A673 (cell line): ENCODE data around the gene EEF1A2. TPM values are rescaled to one million over a fixed set of nuclear protein-coding genes. Genes with fewer than 3 reads are reported as not detected.

Experiments
- BruUV-seq: library from RNA; stranded (reverse); fragments of 400-500 nt; replicated peaks from 2 replicates; lab custom pipeline; 2021; lab: Mats Ljungman, UMichigan
- CTCF ChIA-PET: fragments of 300-600 bp; sonication (Branson Sonifier 250); formaldehyde crosslinking; loops from one replicate; lab custom pipeline; 2022; ENCODE audit warnings: antibody characterized with exemption; lab: Charles Lee
- POLR2A ChIA-PET: fragments of 300-600 bp; sonication (Branson Sonifier 250); formaldehyde crosslinking; loops from one replicate; lab custom pipeline; 2022; ENCODE audit warnings: antibody characterized with exemption; ENCODE audit not compliant: low non-redundant PET; lab: Charles Lee
- DNase-seq: peaks from one replicate; pipeline ENCODE4 v3.0.0-alpha.2; 2015; ENCODE audit warnings: low spot score
- H3K27ac ChIP-seq: fragments of 200-600 bp; sonication (generic); 2 replicates; pipeline ENCODE4 v1.5.1; 2016; ENCODE audit warnings: mixed run types, low read depth, mild to moderate bottlenecking, mixed read lengths, antibody characterized with exemption, low read length; ENCODE audit not compliant: poor library complexity, severe bottlenecking
- H3K27me3 ChIP-seq: fragments of 200-600 bp; sonication (generic); replicated peaks from 2 replicates; pipeline ENCODE4 v1.6.1; 2017; ENCODE audit warnings: mixed run types, low read depth, mild to moderate bottlenecking, mixed read lengths, antibody characterized with exemption, low read length; ENCODE audit not compliant: insufficient read depth, poor library complexity
- H3K36me3 ChIP-seq: fragments of 200-600 bp; sonication (generic); 2 replicates; pipeline ENCODE4 v1.6.1; 2016; ENCODE audit warnings: mixed run types, mild to moderate bottlenecking, mixed read lengths, antibody characterized with exemption, low read length; ENCODE audit not compliant: insufficient read depth, poor library complexity, severe bottlenecking
- H3K4me1 ChIP-seq: fragments of 200-600 bp; sonication (generic); 2 replicates; pipeline ENCODE4 v1.6.1; 2017; ENCODE audit warnings: mixed run types, mild to moderate bottlenecking, mixed read lengths, antibody characterized with exemption, low read length; ENCODE audit not compliant: insufficient read depth, poor library complexity, severe bottlenecking
- H3K4me3 ChIP-seq: fragments of 200-600 bp; sonication (generic); 2 replicates; pipeline ENCODE4 v1.5.1; 2016; ENCODE audit warnings: low read depth, mixed run types, mild to moderate bottlenecking, mixed read lengths, low read length; ENCODE audit not compliant: poor library complexity, severe bottlenecking
- H3K9me3 ChIP-seq: fragments of 200-600 bp; sonication (generic); 2 replicates; pipeline ENCODE4 v1.6.1; 2016; ENCODE audit warnings: mixed run types, low read depth, mild to moderate bottlenecking, mixed read lengths, antibody characterized with exemption, low read length; ENCODE audit not compliant: poor library complexity, severe bottlenecking
- EZH2 ChIP-seq: fragments of 200-600 bp; sonication (generic); IDR thresholded peaks from 2 replicates; pipeline ENCODE4 v1.6.1; 2017; ENCODE audit warnings: borderline replicate concordance, low read depth, mild to moderate bottlenecking, mixed read lengths, antibody characterized with exemption, low read length; ENCODE audit not compliant: poor library complexity, severe bottlenecking
- intact Hi-C: fragments of 100-400 bp; cut with micrococcal nuclease; formaldehyde crosslinking; loops from one replicate; pipeline ENCODE4 v1.10.0; 2022; ENCODE audit not compliant: unreplicated experiment
- total RNA-seq: library from RNA; stranded (reverse); gene quantifications from 2 replicates; pipeline ENCODE4 v1.2.3, GENCODE V29; 2021
- TF ChIP-seq, protein P1 (sequence below): fragments of 300-800, 200-600 bp; sonication (generic); conservative IDR thresholded peaks from 2 replicates; pipeline ENCODE4 v1.5.1; 2017; ENCODE audit warnings: low read depth, mild to moderate bottlenecking, antibody characterized with exemption, low read length, moderate library complexity, mixed read lengths

EEF1A2 gene
- total RNA-seq, 1 experiment from 2014 or later, result 7.5 TPM

DNA sequence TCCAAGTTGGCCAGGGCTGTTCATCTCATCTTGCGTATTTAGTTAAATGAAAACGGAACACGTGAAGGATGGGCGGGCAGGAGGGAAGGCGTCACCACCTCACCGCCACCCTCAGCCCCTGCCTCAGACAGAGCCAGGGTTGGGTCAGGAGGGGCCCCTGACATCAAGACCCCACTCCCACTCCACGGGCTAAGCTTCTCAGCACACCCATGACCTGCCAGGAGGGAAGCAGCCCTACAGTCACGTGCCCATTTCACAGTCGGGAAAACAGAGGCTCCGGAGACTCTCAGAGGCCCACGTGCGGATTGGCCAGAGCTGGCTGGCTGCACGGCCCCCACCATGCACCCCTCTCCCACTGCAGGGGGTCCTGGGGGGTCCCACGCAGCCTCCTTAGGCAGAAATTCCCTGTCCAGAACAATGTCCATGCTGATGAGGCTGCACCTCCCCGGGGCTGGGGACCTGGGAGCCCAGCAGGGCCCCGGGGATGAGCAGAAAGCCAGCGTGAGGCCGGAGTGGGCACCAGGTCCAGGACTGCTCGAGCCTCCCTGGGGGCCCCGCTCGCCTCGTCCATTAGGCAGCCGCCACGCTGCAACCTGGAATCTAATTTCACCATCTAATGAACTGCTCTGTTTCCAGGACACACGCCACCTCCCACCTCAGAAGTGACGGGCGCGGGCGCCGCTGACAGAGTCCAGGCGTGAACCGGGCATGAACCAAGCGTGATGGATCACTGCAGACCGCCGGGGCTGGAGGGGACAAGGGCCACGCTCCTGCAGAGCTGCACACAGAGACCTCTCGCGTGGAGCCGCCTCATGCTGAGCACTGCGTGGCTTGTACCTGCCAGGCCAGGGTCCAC lies 42.2 kb downstream of the EEF1A2 start:
- BruUV-seq, result no TSS peak
- CTCF ChIA-PET, result no interaction called here
- H3K9me3 ChIP-seq, result no peaks in the 10 kb centered on the region
- no peaks in the 10 kb centered on the region for H3K36me3 ChIP-seq
- no peak overlapping the region for H3K4me3 ChIP-seq
- no peak overlapping the region for H3K27ac ChIP-seq
- H3K27me3 ChIP-seq, result no peaks in the 10 kb centered on the region
- intact Hi-C loops, result no loop called here
- POLR2A ChIA-PET, result no interaction called here
- no peak for DNase-seq
- H3K4me1 ChIP-seq, result peaks cover 37% of the 10 kb centered on the region
- TF ChIP-seq, protein P1, sequence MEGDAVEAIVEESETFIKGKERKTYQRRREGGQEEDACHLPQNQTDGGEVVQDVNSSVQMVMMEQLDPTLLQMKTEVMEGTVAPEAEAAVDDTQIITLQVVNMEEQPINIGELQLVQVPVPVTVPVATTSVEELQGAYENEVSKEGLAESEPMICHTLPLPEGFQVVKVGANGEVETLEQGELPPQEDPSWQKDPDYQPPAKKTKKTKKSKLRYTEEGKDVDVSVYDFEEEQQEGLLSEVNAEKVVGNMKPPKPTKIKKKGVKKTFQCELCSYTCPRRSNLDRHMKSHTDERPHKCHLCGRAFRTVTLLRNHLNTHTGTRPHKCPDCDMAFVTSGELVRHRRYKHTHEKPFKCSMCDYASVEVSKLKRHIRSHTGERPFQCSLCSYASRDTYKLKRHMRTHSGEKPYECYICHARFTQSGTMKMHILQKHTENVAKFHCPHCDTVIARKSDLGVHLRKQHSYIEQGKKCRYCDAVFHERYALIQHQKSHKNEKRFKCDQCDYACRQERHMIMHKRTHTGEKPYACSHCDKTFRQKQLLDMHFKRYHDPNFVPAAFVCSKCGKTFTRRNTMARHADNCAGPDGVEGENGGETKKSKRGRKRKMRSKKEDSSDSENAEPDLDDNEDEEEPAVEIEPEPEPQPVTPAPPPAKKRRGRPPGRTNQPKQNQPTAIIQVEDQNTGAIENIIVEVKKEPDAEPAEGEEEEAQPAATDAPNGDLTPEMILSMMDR, result no peak
- TF ChIP-seq EZH2, result no peak

- Histone ChIP-seq H3K27me3 (no peaks in the 10 kb centered on the region), H3K4me1 (peaks cover 37% of the 10 kb centered on the region), H3K4me3 (no peak overlapping the region), H3K27ac (no peak overlapping the region), H3K36me3 (no peaks in the 10 kb centered on the region), H3K9me3 (no peaks in the 10 kb centered on the region)
- CTCF ChIA-PET, result no interaction called here
- TF ChIP-seq, protein P1, result no peak
- TF ChIP-seq EZH2, result no peak
- intact Hi-C loops, result no loop called here
- no peak for DNase-seq
- BruUV-seq, result no TSS peak
- POLR2A ChIA-PET, result no interaction called here
Observed at GRCh38 chr20:63455568-63455859, 43.4 kb downstream of the EEF1A2 start.

DNA sequence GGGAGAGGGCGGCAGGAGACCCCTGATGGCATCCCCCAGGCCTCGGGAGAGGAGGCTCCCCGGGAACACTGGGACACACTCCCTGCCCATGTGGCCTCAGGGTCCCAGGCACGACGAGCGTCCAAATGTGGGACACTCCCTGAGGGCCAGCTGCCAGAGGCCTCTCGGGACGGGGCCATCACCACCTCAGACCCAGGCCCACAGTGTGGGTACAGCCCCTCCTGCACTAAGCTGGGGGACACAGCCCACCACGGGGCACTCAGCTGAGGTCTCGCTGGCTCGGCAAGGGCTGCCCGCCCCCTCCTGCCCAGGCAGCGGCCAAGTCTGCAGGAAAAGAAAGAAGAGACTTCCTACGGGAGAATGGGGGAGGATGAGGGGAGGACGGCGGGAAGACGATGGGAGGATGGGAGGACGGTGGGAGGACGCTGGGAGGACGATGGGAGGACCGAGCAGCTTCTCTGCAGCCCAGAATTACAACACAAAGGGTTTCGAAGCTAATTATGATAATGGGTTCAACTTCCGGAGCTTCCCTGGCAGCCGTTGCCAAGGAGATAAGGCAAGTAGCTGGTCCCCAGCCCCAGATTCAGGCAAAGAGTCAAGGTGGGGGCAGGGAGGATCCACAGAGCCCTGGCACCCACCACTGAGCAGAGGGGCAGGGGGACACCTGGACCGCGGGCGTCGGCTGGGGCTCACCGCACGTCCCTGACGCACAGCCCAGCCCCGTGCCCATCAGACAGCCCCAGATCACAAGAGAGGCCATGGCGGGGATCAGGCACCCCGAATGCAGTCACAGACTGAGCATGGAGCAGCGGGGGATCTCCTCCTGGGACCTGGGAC lies 43.9 kb downstream of the EEF1A2 start:
- DNase-seq, result peak; percentile 89
- CTCF ChIA-PET, result no interaction called here
- H3K27ac ChIP-seq, result no peak overlapping the region

More for the DNA sequence above, 43.9 kb downstream of the EEF1A2 start:
- intact Hi-C loops, result no loop called here
- POLR2A ChIA-PET, result no interaction called here
- no TSS peak for BruUV-seq
- peaks cover 37% of the 10 kb centered on the region for H3K4me1 ChIP-seq
- no peaks in the 10 kb centered on the region for H3K27me3 ChIP-seq
- TF ChIP-seq, protein P1, result no peak
- TF ChIP-seq EZH2, result no peak
- H3K36me3 ChIP-seq, result no peaks in the 10 kb centered on the region
- H3K9me3 ChIP-seq, result no peaks in the 10 kb centered on the region
- H3K4me3 ChIP-seq, result no peak overlapping the region
